ENCODE data around the gene MED12L.

Gene MED12L

GRCh38 chr3:151410891-151411559 is 325.6 kb downstream of the MED12L start:
- TF ChIP-seq CTCF (IDR thresholded peaks at IDR 0.05; ENCODE audit: unreplicated experiment in 3 of 3) = no peak
- Mint-ChIP-seq H3K27ac (no peak overlapping the region), H3K9me3 (no peaks in the 10 kb centered on the region), H3K36me3 (ENCODE audit: low read depth) (peaks cover 14% of the 10 kb centered on the region), H3K4me3 (no peak overlapping the region), H3K4me1 (peaks cover 9% of the 10 kb centered on the region), H3K27me3 (ENCODE audit: low read depth) (no peaks in the 10 kb centered on the region)

- no peak for TF ChIP-seq CTCF (IDR thresholded peaks at IDR 0.05; ENCODE audit: unreplicated experiment in 3 of 3)
- H3K36me3 Mint-ChIP-seq (ENCODE audit: low read depth) = peaks cover 16% of the 10 kb centered on the region
- no peak overlapping the region for H3K4me3 Mint-ChIP-seq
- H3K27me3 Mint-ChIP-seq (ENCODE audit: low read depth) = no peaks in the 10 kb centered on the region
- no peaks in the 10 kb centered on the region for H3K9me3 Mint-ChIP-seq
- H3K27ac Mint-ChIP-seq = no peak overlapping the region
- peaks cover 9% of the 10 kb centered on the region for H3K4me1 Mint-ChIP-seq
Observed at GRCh38 chr3:151412989-151413388, 327.5 kb downstream of the MED12L start.

GRCh38 chr3:151415289-151415688 is 329.8 kb downstream of the MED12L start:
- H3K27me3 Mint-ChIP-seq (ENCODE audit: low read depth) = no peaks in the 10 kb centered on the region
- H3K27ac Mint-ChIP-seq = no peak overlapping the region
- TF ChIP-seq CTCF (IDR thresholded peaks at IDR 0.05; ENCODE audit: unreplicated experiment in 3 of 3) = no peak
- H3K9me3 Mint-ChIP-seq = no peaks in the 10 kb centered on the region
- H3K4me3 Mint-ChIP-seq = no peak overlapping the region
- peaks cover 9% of the 10 kb centered on the region for H3K4me1 Mint-ChIP-seq
- H3K36me3 Mint-ChIP-seq (ENCODE audit: low read depth) = peaks cover 31% of the 10 kb centered on the region

GRCh38 chr3:151419806-151420205 is 334.3 kb downstream of the MED12L start:
- Mint-ChIP-seq H3K27me3 (ENCODE audit: low read depth) (no peaks in the 10 kb centered on the region), H3K9me3 (no peaks in the 10 kb centered on the region), H3K4me3 (no peak overlapping the region), H3K4me1 (no peaks in the 10 kb centered on the region), H3K36me3 (ENCODE audit: low read depth) (peaks cover 30% of the 10 kb centered on the region), H3K27ac (no peak overlapping the region)
- TF ChIP-seq CTCF (IDR thresholded peaks at IDR 0.05; ENCODE audit: unreplicated experiment in 3 of 3) = no peak

- Mint-ChIP-seq H3K27ac (no peak overlapping the region), H3K9me3 (no peaks in the 10 kb centered on the region), H3K27me3 (ENCODE audit: low read depth) (no peaks in the 10 kb centered on the region), H3K36me3 (ENCODE audit: low read depth) (peaks cover 26% of the 10 kb centered on the region), H3K4me3 (no peak overlapping the region), H3K4me1 (no peaks in the 10 kb centered on the region)
- no peak for TF ChIP-seq CTCF (IDR thresholded peaks at IDR 0.05; ENCODE audit: unreplicated experiment in 3 of 3)
Observed at GRCh38 chr3:151421938-151422337, 336.5 kb downstream of the MED12L start.

GRCh38 chr3:151423091-151423490 is 337.6 kb downstream of the MED12L start:
- H3K27me3 Mint-ChIP-seq (ENCODE audit: low read depth) = no peaks in the 10 kb centered on the region

More at GRCh38 chr3:151423091-151423490, 337.6 kb downstream of the MED12L start:
- no peak overlapping the region for H3K27ac Mint-ChIP-seq
- no peak overlapping the region for H3K4me3 Mint-ChIP-seq
- TF ChIP-seq CTCF (IDR thresholded peaks at IDR 0.05; ENCODE audit: unreplicated experiment in 3 of 3) = no peak
- H3K4me1 Mint-ChIP-seq = no peaks in the 10 kb centered on the region
- H3K9me3 Mint-ChIP-seq = no peaks in the 10 kb centered on the region
- H3K36me3 Mint-ChIP-seq (ENCODE audit: low read depth) = peaks cover 22% of the 10 kb centered on the region

All from nephron (organoid).